ENCODE measurements around the gene MMP10.
"Not testable (repeated sequence)": the region's sequence is repeated elsewhere in the genome, so short reads cannot be mapped to it uniquely, and the experiment has no call there.

Gene MMP10

DNA sequence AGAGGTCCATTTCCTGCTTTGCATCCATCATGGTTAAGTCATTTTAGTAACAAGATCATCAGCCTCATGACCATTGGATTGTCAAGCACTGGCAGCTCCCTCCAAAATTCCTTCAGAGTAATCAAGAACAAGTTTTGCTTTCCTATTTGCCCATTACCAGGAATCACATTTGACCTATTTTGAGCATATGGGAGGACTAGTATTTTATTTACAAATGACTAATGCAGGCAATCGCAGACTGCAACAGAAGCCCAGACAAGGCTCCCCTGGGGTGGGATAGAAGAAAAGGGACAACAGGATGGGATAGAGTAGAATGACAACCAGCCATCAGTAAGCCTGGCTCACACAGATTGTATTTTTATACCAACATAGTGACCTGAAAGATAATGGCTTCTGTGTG lies 9.1 kb downstream of the MMP10 start:
- Mint-ChIP-seq H3K4me1 (no peaks in the 10 kb centered on the region), H3K9me3 (no peaks in the 10 kb centered on the region), H3K27ac (ENCODE audit: low read depth) (no peak overlapping the region), H3K36me3 (ENCODE audit: insufficient read depth) (no peaks in the 10 kb centered on the region), H3K27me3 (peaks cover 29% of the 10 kb centered on the region), H3K4me3 (no peak overlapping the region)
- DNase-seq (ENCODE audit: low spot score in 2 of 2) (no peak), ATAC-seq (replicated peaks; ENCODE audit: extremely low read depth, poor library complexity, severe bottlenecking) (no peak)

GRCh38 chr11:102770191-102770590 lies 10.2 kb downstream of the MMP10 start:
- ATAC-seq (replicated peaks; ENCODE audit: extremely low read depth, poor library complexity, severe bottlenecking) (no peak), DNase-seq (ENCODE audit: low spot score in 2 of 2) (no peak)
- no peaks in the 10 kb centered on the region for H3K4me1 Mint-ChIP-seq
- no peaks in the 10 kb centered on the region for H3K36me3 Mint-ChIP-seq (ENCODE audit: insufficient read depth)
- no peak overlapping the region for H3K4me3 Mint-ChIP-seq
- peaks cover 29% of the 10 kb centered on the region for H3K27me3 Mint-ChIP-seq
- no peaks in the 10 kb centered on the region for H3K9me3 Mint-ChIP-seq
- no peak overlapping the region for H3K27ac Mint-ChIP-seq (ENCODE audit: low read depth)

GRCh38 chr11:102767800-102768199 lies 12.6 kb downstream of the MMP10 start:
- Mint-ChIP-seq H3K4me3 (no peak overlapping the region), H3K27ac (ENCODE audit: low read depth) (no peak overlapping the region), H3K4me1 (no peaks in the 10 kb centered on the region), H3K27me3 (peaks cover 17% of the 10 kb centered on the region), H3K36me3 (ENCODE audit: insufficient read depth) (no peaks in the 10 kb centered on the region), H3K9me3 (no peaks in the 10 kb centered on the region)
- no peak for DNase-seq (ENCODE audit: low spot score in 2 of 2)
- ATAC-seq (replicated peaks; ENCODE audit: extremely low read depth, poor library complexity, severe bottlenecking): no peak

- peaks cover 5% of the 10 kb centered on the region for H3K27me3 Mint-ChIP-seq
- no peaks in the 10 kb centered on the region for H3K4me1 Mint-ChIP-seq
- no peaks in the 10 kb centered on the region for H3K36me3 Mint-ChIP-seq (ENCODE audit: insufficient read depth)
- no peak overlapping the region for H3K27ac Mint-ChIP-seq (ENCODE audit: low read depth)
- H3K4me3 Mint-ChIP-seq: no peak overlapping the region
- ATAC-seq (replicated peaks; ENCODE audit: extremely low read depth, poor library complexity, severe bottlenecking): no peak
- no peaks in the 10 kb centered on the region for H3K9me3 Mint-ChIP-seq
- DNase-seq (ENCODE audit: low spot score in 2 of 2): no peak
These were observed 17.0 kb downstream of the MMP10 start for GRCh38 chr11:102763440-102763839.

DNA sequence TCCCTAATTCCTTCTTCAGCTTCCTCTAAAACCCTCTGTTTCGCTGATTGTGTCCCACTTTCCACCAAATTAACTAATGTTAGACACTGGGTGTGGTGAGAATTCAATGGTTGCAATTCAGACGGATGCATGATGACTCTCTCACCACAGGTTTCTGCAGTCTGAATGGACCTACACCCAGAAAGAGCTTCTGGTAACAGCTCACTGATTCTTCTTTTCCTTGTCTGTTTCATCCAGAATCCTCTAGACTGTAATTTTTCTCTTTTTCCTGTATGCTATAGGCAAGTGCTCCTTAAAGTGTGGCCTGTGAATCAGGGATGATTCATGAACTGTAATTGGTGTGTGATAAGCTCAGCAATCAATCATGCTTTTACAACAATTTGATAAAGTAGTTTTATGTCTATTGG lies 18.1 kb downstream of the MMP10 start:
- no peaks in the 10 kb centered on the region for H3K9me3 Mint-ChIP-seq
- no peak overlapping the region for H3K4me3 Mint-ChIP-seq
- ATAC-seq (replicated peaks; ENCODE audit: extremely low read depth, poor library complexity, severe bottlenecking) (no peak), DNase-seq (ENCODE audit: low spot score in 2 of 2) (no peak)
- peaks cover 15% of the 10 kb centered on the region for H3K27me3 Mint-ChIP-seq
- no peak overlapping the region for H3K27ac Mint-ChIP-seq (ENCODE audit: low read depth)
- H3K36me3 Mint-ChIP-seq (ENCODE audit: insufficient read depth): peaks cover 1% of the 10 kb centered on the region
- no peaks in the 10 kb centered on the region for H3K4me1 Mint-ChIP-seq

DNA sequence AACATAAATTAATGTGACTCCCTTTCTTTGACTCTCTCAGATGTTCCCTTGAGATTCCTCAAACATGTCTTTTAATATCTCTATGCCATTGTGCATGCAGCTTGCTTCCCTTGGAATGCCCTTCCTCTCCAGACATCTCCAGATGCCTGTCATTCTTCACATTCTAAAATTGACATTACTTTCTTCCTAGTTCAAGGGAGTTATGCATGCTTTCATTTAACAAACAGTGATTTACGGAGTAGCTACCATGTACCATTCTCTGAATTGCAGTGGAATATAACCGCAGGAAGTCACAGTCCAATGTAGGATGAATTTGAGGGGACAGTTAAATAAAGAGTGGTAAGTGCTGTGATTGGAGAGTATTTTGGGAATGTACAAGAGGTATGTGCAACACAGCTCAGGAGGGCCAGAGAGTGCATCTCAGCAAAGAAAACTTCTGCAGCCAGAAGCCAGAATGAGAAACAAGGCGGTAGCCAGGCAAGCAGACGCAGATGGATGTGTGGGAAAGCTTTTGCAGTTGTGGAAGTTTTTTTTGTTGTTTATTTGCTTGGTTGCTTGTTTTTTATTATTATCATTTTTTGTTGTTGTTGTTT lies 18.7 kb downstream of the MMP10 start:
- Mint-ChIP-seq H3K36me3 (ENCODE audit: insufficient read depth) (peaks cover 3% of the 10 kb centered on the region), H3K27ac (ENCODE audit: low read depth) (no peak overlapping the region), H3K4me1 (no peaks in the 10 kb centered on the region), H3K4me3 (no peak overlapping the region), H3K27me3 (peaks cover 21% of the 10 kb centered on the region), H3K9me3 (no peaks in the 10 kb centered on the region)
- DNase-seq (ENCODE audit: low spot score in 2 of 2) (no peak), ATAC-seq (replicated peaks; ENCODE audit: extremely low read depth, poor library complexity, severe bottlenecking) (no peak)

- DNase-seq (ENCODE audit: low spot score in 2 of 2) (no peak), ATAC-seq (replicated peaks; ENCODE audit: extremely low read depth, poor library complexity, severe bottlenecking) (no peak)
- H3K9me3 Mint-ChIP-seq: no peaks in the 10 kb centered on the region
- H3K4me3 Mint-ChIP-seq: no peak overlapping the region
- peaks cover 31% of the 10 kb centered on the region for H3K27me3 Mint-ChIP-seq
- H3K36me3 Mint-ChIP-seq (ENCODE audit: insufficient read depth): peaks cover 3% of the 10 kb centered on the region
- H3K27ac Mint-ChIP-seq (ENCODE audit: low read depth): no peak overlapping the region
- H3K4me1 Mint-ChIP-seq: no peaks in the 10 kb centered on the region
These were observed 19.9 kb downstream of the MMP10 start for GRCh38 chr11:102760344-102761035.

GRCh38 chr11:102757823-102758549 lies 22.4 kb downstream of the MMP10 start:
- H3K4me1 Mint-ChIP-seq: no peaks in the 10 kb centered on the region
- H3K27me3 Mint-ChIP-seq: peaks cover 40% of the 10 kb centered on the region
- peaks cover 3% of the 10 kb centered on the region for H3K36me3 Mint-ChIP-seq (ENCODE audit: insufficient read depth)
- no peak overlapping the region for H3K4me3 Mint-ChIP-seq
- no peak for DNase-seq (ENCODE audit: low spot score in 2 of 2)
- H3K9me3 Mint-ChIP-seq: no peaks in the 10 kb centered on the region
- no peak overlapping the region for H3K27ac Mint-ChIP-seq (ENCODE audit: low read depth)
- no peak for ATAC-seq (replicated peaks; ENCODE audit: extremely low read depth, poor library complexity, severe bottlenecking)

DNA sequence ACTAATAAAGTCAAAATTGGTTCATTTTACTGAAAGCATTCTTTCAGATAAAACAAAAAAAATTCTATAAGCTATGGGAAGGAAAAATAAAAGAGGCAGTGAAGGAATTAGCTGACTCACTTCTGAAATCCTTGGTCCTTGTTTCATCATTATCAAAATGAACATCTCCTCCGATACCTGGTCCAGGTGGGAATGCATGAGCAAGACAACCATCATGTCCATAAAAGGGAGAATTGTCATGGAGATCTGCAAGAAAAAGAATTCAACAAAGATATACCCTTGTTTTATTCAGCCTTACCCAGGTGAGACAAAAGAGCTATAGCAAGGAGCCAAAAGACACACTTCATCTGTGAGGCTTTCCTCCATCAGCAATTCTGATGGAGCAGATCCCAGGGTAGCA lies 27.2 kb downstream of the MMP10 start:
- H3K27me3 Mint-ChIP-seq: peaks cover 51% of the 10 kb centered on the region
- H3K4me3 Mint-ChIP-seq: no peak overlapping the region
- H3K9me3 Mint-ChIP-seq: peaks cover 6% of the 10 kb centered on the region
- H3K36me3 Mint-ChIP-seq (ENCODE audit: insufficient read depth): peaks cover 3% of the 10 kb centered on the region
- H3K27ac Mint-ChIP-seq (ENCODE audit: low read depth): no peak overlapping the region
- ATAC-seq (replicated peaks; ENCODE audit: extremely low read depth, poor library complexity, severe bottlenecking) (no peak), DNase-seq (ENCODE audit: low spot score in 2 of 2) (no peak)
- H3K4me1 Mint-ChIP-seq: no peaks in the 10 kb centered on the region

GRCh38 chr11:102751673-102752072 lies 28.8 kb downstream of the MMP10 start:
- Mint-ChIP-seq H3K27ac (ENCODE audit: low read depth) (no peak overlapping the region), H3K9me3 (peaks cover 12% of the 10 kb centered on the region), H3K4me3 (no peak overlapping the region), H3K27me3 (peaks cover 50% of the 10 kb centered on the region), H3K4me1 (no peaks in the 10 kb centered on the region), H3K36me3 (ENCODE audit: insufficient read depth) (no peaks in the 10 kb centered on the region)
- DNase-seq (ENCODE audit: low spot score in 2 of 2) (no peak), ATAC-seq (replicated peaks; ENCODE audit: extremely low read depth, poor library complexity, severe bottlenecking) (no peak)

- peaks cover 32% of the 10 kb centered on the region for H3K27me3 Mint-ChIP-seq
- H3K4me3 Mint-ChIP-seq: no peak overlapping the region
- ATAC-seq (replicated peaks; ENCODE audit: extremely low read depth, poor library complexity, severe bottlenecking) (no peak), DNase-seq (ENCODE audit: low spot score in 2 of 2) (no peak)
- no peaks in the 10 kb centered on the region for H3K4me1 Mint-ChIP-seq
- no peaks in the 10 kb centered on the region for H3K36me3 Mint-ChIP-seq (ENCODE audit: insufficient read depth)
- H3K27ac Mint-ChIP-seq (ENCODE audit: low read depth): no peak overlapping the region
- peaks cover 16% of the 10 kb centered on the region for H3K9me3 Mint-ChIP-seq
These were observed 31.2 kb downstream of the MMP10 start for GRCh38 chr11:102749101-102749722.

GRCh38 chr11:102746746-102747578 lies 33.5 kb downstream of the MMP10 start:
- not testable (repeated sequence) for H3K36me3 Mint-ChIP-seq (ENCODE audit: insufficient read depth); H3K4me3 Mint-ChIP-seq; H3K27ac Mint-ChIP-seq (ENCODE audit: low read depth); DNase-seq (ENCODE audit: low spot score in 2 of 2); H3K4me1 Mint-ChIP-seq; ATAC-seq (replicated peaks; ENCODE audit: extremely low read depth, poor library complexity, severe bottlenecking)
- H3K27me3 Mint-ChIP-seq: peaks cover 32% of the 10 kb centered on the region
- H3K9me3 Mint-ChIP-seq: peaks cover 17% of the 10 kb centered on the region
